HEK293T (cell line): Measurements from ENCODE around the gene TRERF1.

Source experiments
- CTCF ChIA-PET: fragments of 350-600 bp; formaldehyde crosslinking; extraction: SDS; loops from one replicate; lab custom pipeline; 2021; ENCODE audit warnings: antibody characterized with exemption, inconsistent platforms; lab: Yijun Ruan, JAX
- POLR2A ChIA-PET: fragments of 350-600 bp; formaldehyde crosslinking; extraction: SDS; loops from one replicate; lab custom pipeline; 2020; ENCODE audit warnings: antibody characterized with exemption, inconsistent platforms; lab: Yijun Ruan, JAX
- DNase-seq: peaks from one replicate; pipeline ENCODE4 v3.0.0; 2012; ENCODE audit warnings: mixed read lengths; ENCODE audit errors: extremely low spot score
- ARNT ChIP-seq: fragments of 450-650 bp; IDR thresholded peaks from 2 replicates; pipeline ENCODE4 v1.6.1; 2017; ENCODE audit warnings: mild to moderate bottlenecking
- BHLHE40 ChIP-seq: fragments of 450-650 bp; IDR thresholded peaks from 2 replicates; pipeline ENCODE4 v1.6.1; 2016; ENCODE audit warnings: mild to moderate bottlenecking, moderate library complexity, borderline replicate concordance
- CTBP1 ChIP-seq: fragments of 450-650 bp; IDR thresholded peaks from 2 replicates; pipeline ENCODE4 v1.6.1; 2016; ENCODE audit warnings: borderline replicate concordance
- ELF4 ChIP-seq: fragments of 450-650 bp; IDR thresholded peaks from 2 replicates; pipeline ENCODE4 v1.6.1; 2017; ENCODE audit warnings: antibody characterized with exemption
- FOXA1 ChIP-seq: fragments of 450-650 bp; IDR thresholded peaks from 2 replicates; pipeline ENCODE4 v1.6.1; 2016; ENCODE audit warnings: mild to moderate bottlenecking
- FOXK2 ChIP-seq: fragments of 450-650 bp; IDR thresholded peaks from 2 replicates; pipeline ENCODE4 v1.6.1; 2016; ENCODE audit warnings: mild to moderate bottlenecking
- FOXM1 ChIP-seq: fragments of 450-650 bp; IDR thresholded peaks from 2 replicates; pipeline ENCODE4 v1.6.1; 2017; ENCODE audit warnings: mild to moderate bottlenecking, borderline replicate concordance
- HDGF ChIP-seq: fragments of 450-650 bp; IDR thresholded peaks from 2 replicates; pipeline ENCODE4 v1.6.1; 2017; ENCODE audit warnings: antibody characterized with exemption, borderline replicate concordance
- L3MBTL2 ChIP-seq: fragments of 450-650 bp; conservative IDR thresholded peaks from 2 replicates; pipeline ENCODE4 v1.6.1; 2016; ENCODE audit warnings: mild to moderate bottlenecking
- LEF1 ChIP-seq: fragments of 450-650 bp; IDR thresholded peaks from 2 replicates; pipeline ENCODE4 v1.6.1; 2017; ENCODE audit warnings: mild to moderate bottlenecking, borderline replicate concordance
- NFRKB ChIP-seq: fragments of 450-650 bp; IDR thresholded peaks from 2 replicates; pipeline ENCODE4 v1.6.1; 2016; ENCODE audit warnings: mild to moderate bottlenecking, moderate library complexity
- PKNOX1 ChIP-seq: fragments of 450-650 bp; IDR thresholded peaks from 2 replicates; pipeline ENCODE4 v1.6.1; 2016
- SP1 ChIP-seq: fragments of 450-650 bp; IDR thresholded peaks from 2 replicates; pipeline ENCODE4 v1.6.1; 2017
- SUZ12 ChIP-seq: fragments of 450-650 bp; IDR thresholded peaks from 2 replicates; pipeline ENCODE4 v1.6.1; 2016; ENCODE audit warnings: mild to moderate bottlenecking
- TARDBP ChIP-seq: fragments of 450-650 bp; IDR thresholded peaks from 2 replicates; pipeline ENCODE4 v1.6.1; 2016
- ZNF384 ChIP-seq: fragments of 450-650 bp; IDR thresholded peaks from 2 replicates; pipeline ENCODE4 v1.6.1; 2016

TRERF1 gene

DNA sequence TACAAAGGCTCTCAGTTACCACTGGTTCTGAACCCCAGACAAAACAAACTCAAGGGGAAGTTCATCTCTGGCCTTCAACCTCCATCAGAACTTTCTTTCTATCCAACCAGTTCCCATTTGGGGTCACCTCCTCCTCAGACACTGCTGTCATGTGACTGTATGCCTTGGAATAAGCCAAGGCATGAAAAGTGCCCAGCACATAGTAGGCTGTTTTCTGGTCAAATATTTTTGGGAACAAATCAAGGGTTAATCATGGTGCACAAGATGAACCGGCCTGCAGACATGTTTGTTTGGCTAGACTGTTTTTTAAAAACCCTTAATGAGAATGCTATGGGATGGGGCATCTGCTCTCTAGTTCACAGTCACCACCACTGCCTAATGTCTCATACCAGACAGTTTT lies 185.2 kb downstream of the TRERF1 start:
- POLR2A ChIA-PET, result no interaction called here
- no peak for DNase-seq
- CTCF ChIA-PET, result interaction anchor here (0.7 kb wide), 1 partner anchor 281 kb away, joined by 4 read pairs; no protein-coding TSS in a partner anchor
- TF ChIP-seq ELF4, result no peak
- TF ChIP-seq LEF1, result no peak
- TF ChIP-seq FOXK2, result no peak
- TF ChIP-seq NFRKB, result no peak
- no peak for TF ChIP-seq SP1
- no peak for TF ChIP-seq FOXM1
- TF ChIP-seq ARNT, result no peak
- TF ChIP-seq ZNF384, result no peak
- TF ChIP-seq HDGF, result no peak
- TF ChIP-seq FOXA1, result no peak
- no peak for TF ChIP-seq L3MBTL2
- TF ChIP-seq CTBP1, result no peak
- TF ChIP-seq TARDBP, result no peak
- TF ChIP-seq SUZ12, result no peak
- TF ChIP-seq BHLHE40, result no peak
- no peak for TF ChIP-seq PKNOX1

GRCh38 chr6:42264852-42265390 lies 186.8 kb downstream of the TRERF1 start:
- TF ChIP-seq L3MBTL2 (no peak), FOXA1 (no peak), TARDBP (no peak), ZNF384 (no peak), PKNOX1 (no peak), NFRKB (no peak), BHLHE40 (no peak), FOXM1 (no peak), LEF1 (no peak), SUZ12 (no peak), HDGF (no peak), CTBP1 (no peak), ARNT (no peak), SP1 (no peak), FOXK2 (no peak), ELF4 (no peak)
- POLR2A ChIA-PET, result interaction anchor here (1.3 kb wide), 1 partner anchor 283 kb away, joined by 5 read pairs; no protein-coding TSS in a partner anchor
- no peak for DNase-seq
- CTCF ChIA-PET, result no interaction called here

GRCh38 chr6:42264162-42264851 lies 187.4 kb downstream of the TRERF1 start:
- DNase-seq, result no peak
- ChIA-PET POLR2A (interaction anchor here (1.2 to 1.3 kb wide), 2 partner anchors 284 to 299 kb away, joined by 3 to 5 read pairs; partner anchors contain the start of gene UBR2), CTCF (no interaction called here)

DNA sequence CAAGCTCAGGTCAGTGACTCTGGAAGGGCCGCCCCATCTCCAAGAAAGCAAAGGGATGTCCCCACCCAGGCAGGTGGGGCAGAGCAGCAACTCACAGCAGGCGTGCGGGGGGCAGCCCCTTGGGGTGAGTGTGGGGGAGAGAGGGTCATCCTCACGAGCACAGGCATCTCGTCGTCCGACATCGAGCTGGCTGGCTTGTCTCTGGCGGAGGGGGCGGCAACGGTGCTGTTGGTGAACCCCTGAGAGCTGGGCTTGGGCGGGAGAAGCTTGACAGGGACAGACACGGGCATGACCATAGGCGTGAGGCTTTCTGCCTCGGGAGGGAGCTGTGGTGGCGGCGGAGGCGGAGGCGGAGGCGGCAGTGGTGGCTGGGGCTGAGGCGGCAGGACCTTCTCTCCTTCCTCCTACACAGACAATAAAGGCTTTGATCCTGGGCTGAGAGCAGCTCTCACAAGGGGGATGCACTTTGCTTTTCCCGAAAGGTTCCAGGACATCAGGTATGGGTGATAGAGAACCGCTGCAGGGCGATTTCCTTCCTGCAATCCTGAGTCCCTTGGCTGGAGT lies 188.5 kb downstream of the TRERF1 start:
- TF ChIP-seq LEF1, result no peak
- no peak for TF ChIP-seq L3MBTL2
- TF ChIP-seq HDGF, result no peak
- no peak for TF ChIP-seq CTBP1
- TF ChIP-seq ELF4, result no peak
- no peak for TF ChIP-seq FOXK2
- TF ChIP-seq FOXA1, result no peak
- TF ChIP-seq PKNOX1, result no peak
- TF ChIP-seq ZNF384, result no peak
- POLR2A ChIA-PET, result interaction anchor here (1.2 to 4.0 kb wide), 2 partner anchors 190 to 300 kb away, joined by 3 to 17 read pairs; partner anchors contain the start of genes TRERF1 and UBR2
- CTCF ChIA-PET, result interaction anchor here (0.5 to 5.2 kb wide), 2 partner anchors 256 to 284 kb away, joined by 5 to 41 read pairs; no protein-coding TSS in a partner anchor
- no peak for DNase-seq

More at GRCh38 chr6:42264162-42264851, 187.4 kb downstream of the TRERF1 start:
- TF ChIP-seq ZNF384, result no peak
- no peak for TF ChIP-seq TARDBP
- TF ChIP-seq NFRKB, result no peak
- TF ChIP-seq FOXA1, result no peak
- no peak for TF ChIP-seq SP1
- no peak for TF ChIP-seq BHLHE40
- no peak for TF ChIP-seq SUZ12

DNA sequence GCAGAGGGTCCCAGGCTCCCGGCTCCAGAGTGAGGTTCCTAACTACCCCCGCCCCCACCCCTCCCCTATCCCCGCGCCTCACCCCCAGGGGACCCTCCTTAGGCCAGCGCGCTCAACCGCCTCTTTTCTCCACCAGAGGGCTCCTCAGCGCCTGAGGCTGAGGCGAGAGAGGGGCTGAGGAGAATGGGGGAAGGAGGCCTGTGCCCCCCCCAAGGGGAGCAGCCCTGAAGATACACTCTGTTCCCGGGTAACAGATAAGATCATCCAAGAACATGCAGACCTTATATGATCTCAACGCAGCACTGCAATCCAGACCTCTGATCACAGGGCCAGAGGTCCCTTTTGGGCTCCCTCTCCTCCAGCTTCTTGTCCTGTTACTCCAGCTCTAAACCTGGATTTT lies 190.8 kb downstream of the TRERF1 start:
- TF ChIP-seq FOXK2 (no peak), FOXA1 (no peak), HDGF (no peak)
- CTCF ChIA-PET, result interaction anchor here (0.6 to 5.2 kb wide), 10 partner anchors 27 to 287 kb away, joined by 3 to 41 read pairs (median 4); partner anchors contain the start of gene MRPS10
- peak; percentile 67 for DNase-seq
- POLR2A ChIA-PET, result interaction anchor here (1.0 to 4.0 kb wide), 4 partner anchors 11 to 287 kb away, joined by 3 to 17 read pairs (median 8); partner anchors contain the start of gene TRERF1

GRCh38 chr6:42260396-42260888 lies 191.3 kb downstream of the TRERF1 start:
- ChIA-PET CTCF (interaction anchor here (0.5 to 5.2 kb wide), 13 partner anchors 12 to 578 kb away, joined by 3 to 41 read pairs (median 4); partner anchors contain the start of gene MRPS10), POLR2A (interaction anchor here (1.0 to 4.0 kb wide), 5 partner anchors 12 to 287 kb away, joined by 3 to 17 read pairs (median 3); partner anchors contain the start of gene TRERF1)
- peak; percentile 52 for DNase-seq

More at GRCh38 chr6:42260396-42260888, 191.3 kb downstream of the TRERF1 start:
- TF ChIP-seq SUZ12, result no peak
- no peak for TF ChIP-seq BHLHE40
- TF ChIP-seq LEF1, result no peak
- TF ChIP-seq SP1, result no peak
- TF ChIP-seq HDGF, result no peak
- TF ChIP-seq FOXK2, result no peak
- TF ChIP-seq ELF4, result no peak
- TF ChIP-seq L3MBTL2, result no peak
- no peak for TF ChIP-seq FOXM1
- TF ChIP-seq PKNOX1, result no peak
- no peak for TF ChIP-seq CTBP1
- no peak for TF ChIP-seq ARNT
- TF ChIP-seq TARDBP, result no peak
- TF ChIP-seq FOXA1, result no peak
- no peak for TF ChIP-seq ZNF384
- no peak for TF ChIP-seq NFRKB
